ENCODE results near the gene AGTPBP1. TPM values are rescaled to one million over a fixed set of nuclear protein-coding genes. Genes with fewer than 3 reads are reported as not detected.

AGTPBP1 gene
- total and polyA plus RNA-seq, 12 donors, result 9.7 to 87.1 (median 51.4) TPM

- Histone ChIP-seq H3K36me3 (peaks cover 0 to 48% (median 6%) of the 10 kb centered on the region in 9 donors), H3K27me3 (no peaks in the 10 kb centered on the region), H3K4me3 (no peak overlapping the region), H3K27ac (no peak overlapping the region), H3K9me3 (no peaks in the 10 kb centered on the region), H3K4me1 (no peaks in the 10 kb centered on the region)
- DNase-seq (no peak), ATAC-seq (no peak)
- intact Hi-C loops (cut with DNase I), result no loop called here
- WGBS, 2 donors, result 97 to 98% methylated on average over 1 of the region's 1 CpG
- no peak for TF ChIP-seq CTCF (IDR thresholded peaks at IDR 0.05)
Measured at GRCh38 chr9:85647571-85647970, 94.2 kb downstream of the AGTPBP1 start.

GRCh38 chr9:85645909-85646627 is 95.7 kb downstream of the AGTPBP1 start:
- H3K36me3 ChIP-seq, result peaks cover 0 to 49% (median 9%) of the 10 kb centered on the region in 9 donors
- intact Hi-C loops (cut with DNase I), result no loop called here
- TF ChIP-seq CTCF (IDR thresholded peaks at IDR 0.05), result no peak
- H3K9me3 ChIP-seq, result no peaks in the 10 kb centered on the region
- DNase-seq, result no peak
- 89 to 92% methylated on average over 3 of the region's 3 CpGs for WGBS, 2 donors
- H3K27me3 ChIP-seq, result no peaks in the 10 kb centered on the region
- peaks cover 0 to under 1% (median 0%) of the 10 kb centered on the region in 9 donors for H3K4me1 ChIP-seq
- no peak overlapping the region for H3K27ac ChIP-seq
- no peak for ATAC-seq
- H3K4me3 ChIP-seq, result no peak overlapping the region

GRCh38 chr9:85640425-85640824 is 101.3 kb downstream of the AGTPBP1 start:
- Histone ChIP-seq H3K9me3 (no peaks in the 10 kb centered on the region), H3K27ac (peak overlapping the region in 6 of 10 donors; percentile 6 to 63 (median 20)), H3K27me3 (no peaks in the 10 kb centered on the region), H3K4me1 (peaks cover 0 to 15% (median 12%) of the 10 kb centered on the region in 9 donors), H3K36me3 (peaks cover 0 to 42% (median 9%) of the 10 kb centered on the region in 9 donors), H3K4me3 (no peak overlapping the region)
- 68 to 82% methylated on average over 1 of the region's 1 CpG for WGBS, 2 donors
- TF ChIP-seq CTCF (IDR thresholded peaks at IDR 0.05), result no peak
- ATAC-seq (peak in 4 of 8 donors; percentile 44 to 69 (median 66)), DNase-seq (no peak)
- intact Hi-C loops (cut with DNase I), result no loop called here

GRCh38 chr9:85639675-85640186 is 102.0 kb downstream of the AGTPBP1 start:
- H3K27me3 ChIP-seq, result no peaks in the 10 kb centered on the region
- 64 to 79% methylated on average over 3 of the region's 3 CpGs for WGBS, 2 donors
- peaks cover 0 to 15% (median 12%) of the 10 kb centered on the region in 9 donors for H3K4me1 ChIP-seq
- H3K27ac ChIP-seq, result peak overlapping the region in 3 of 10 donors; percentile 15 to 63 (median 26)
- intact Hi-C loops (cut with DNase I), result no loop called here
- H3K4me3 ChIP-seq, result no peak overlapping the region
- ATAC-seq (no peak), DNase-seq (no peak)
- peaks cover 0 to 40% (median 4%) of the 10 kb centered on the region in 9 donors for H3K36me3 ChIP-seq
- H3K9me3 ChIP-seq, result no peaks in the 10 kb centered on the region
- no peak for TF ChIP-seq CTCF (IDR thresholded peaks at IDR 0.05)
